HL-60 (cell line): ENCODE measurements around the gene ADSS1.

Source experiments
- DNase-seq, 2 experiments: peaks; one replicate each; pipeline ENCODE4 v3.0.0-alpha.2; 2010 to 2020; ENCODE audit warnings: low read depth in 1 of 2, low spot score in 1 of 2
- H3K27ac ChIP-seq: fragments of 250-450 bp; sonication (Bioruptor Pico); replicated peaks from 2 replicates; pipeline ENCODE4 v1.5.1; 2020; ENCODE audit warnings: mild to moderate bottlenecking, moderate library complexity
- H3K27me3 ChIP-seq: fragments of 250-450 bp; sonication (Bioruptor Pico); 2 replicates; pipeline ENCODE4 v1.5.1; 2021; ENCODE audit warnings: mild to moderate bottlenecking, moderate library complexity; ENCODE audit not compliant: insufficient read depth, poor library complexity, severe bottlenecking
- H3K4me3 ChIP-seq: replicated peaks from 2 replicates; pipeline ENCODE4 v1.5.1; 2011; ENCODE audit warnings: mild to moderate bottlenecking, control low read depth, low read length; ENCODE audit not compliant: insufficient read depth
- GABPA ChIP-seq: IDR thresholded peaks from 2 replicates; pipeline ENCODE4 v1.6.1; 2012; ENCODE audit warnings: low read depth
- POLR2AphosphoS5 ChIP-seq: IDR thresholded peaks from 2 replicates; pipeline ENCODE4 v1.6.1; 2012; ENCODE audit warnings: low read depth
- REST ChIP-seq: IDR thresholded peaks from 2 replicates; pipeline ENCODE4 v1.6.1; 2012; ENCODE audit warnings: low read depth; ENCODE audit not compliant: insufficient replicate concordance
- SPI1 ChIP-seq: IDR thresholded peaks from 2 replicates; pipeline ENCODE4 v1.6.1; 2012; ENCODE audit warnings: low read depth, mild to moderate bottlenecking, borderline replicate concordance
- TF ChIP-seq, protein P1 (sequence below): IDR thresholded peaks from one replicate; pipeline ENCODE4 v1.5.1; 2011; ENCODE audit warnings: low read length, control low read depth, inconsistent platforms; ENCODE audit not compliant: insufficient read depth

ADSS1 gene

GRCh38 chr14:104697892-104698583 is 26.0 kb upstream of the ADSS1 start:
- H3K4me3 ChIP-seq: no peak overlapping the region
- no peak for TF ChIP-seq REST
- no peaks in the 10 kb centered on the region for H3K27me3 ChIP-seq
- no peak overlapping the region for H3K27ac ChIP-seq
- DNase-seq: no peak

- no peak for DNase-seq
- Histone ChIP-seq H3K27ac (no peak overlapping the region), H3K27me3 (no peaks in the 10 kb centered on the region), H3K4me3 (no peak overlapping the region)
- TF ChIP-seq POLR2AphosphoS5 (no peak), SPI1 (no peak), REST (no peak), GABPA (no peak)
- TF ChIP-seq, protein P1, sequence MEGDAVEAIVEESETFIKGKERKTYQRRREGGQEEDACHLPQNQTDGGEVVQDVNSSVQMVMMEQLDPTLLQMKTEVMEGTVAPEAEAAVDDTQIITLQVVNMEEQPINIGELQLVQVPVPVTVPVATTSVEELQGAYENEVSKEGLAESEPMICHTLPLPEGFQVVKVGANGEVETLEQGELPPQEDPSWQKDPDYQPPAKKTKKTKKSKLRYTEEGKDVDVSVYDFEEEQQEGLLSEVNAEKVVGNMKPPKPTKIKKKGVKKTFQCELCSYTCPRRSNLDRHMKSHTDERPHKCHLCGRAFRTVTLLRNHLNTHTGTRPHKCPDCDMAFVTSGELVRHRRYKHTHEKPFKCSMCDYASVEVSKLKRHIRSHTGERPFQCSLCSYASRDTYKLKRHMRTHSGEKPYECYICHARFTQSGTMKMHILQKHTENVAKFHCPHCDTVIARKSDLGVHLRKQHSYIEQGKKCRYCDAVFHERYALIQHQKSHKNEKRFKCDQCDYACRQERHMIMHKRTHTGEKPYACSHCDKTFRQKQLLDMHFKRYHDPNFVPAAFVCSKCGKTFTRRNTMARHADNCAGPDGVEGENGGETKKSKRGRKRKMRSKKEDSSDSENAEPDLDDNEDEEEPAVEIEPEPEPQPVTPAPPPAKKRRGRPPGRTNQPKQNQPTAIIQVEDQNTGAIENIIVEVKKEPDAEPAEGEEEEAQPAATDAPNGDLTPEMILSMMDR: no peak
These were observed 25.2 kb upstream of the ADSS1 start for GRCh38 chr14:104698688-104699425.

DNA sequence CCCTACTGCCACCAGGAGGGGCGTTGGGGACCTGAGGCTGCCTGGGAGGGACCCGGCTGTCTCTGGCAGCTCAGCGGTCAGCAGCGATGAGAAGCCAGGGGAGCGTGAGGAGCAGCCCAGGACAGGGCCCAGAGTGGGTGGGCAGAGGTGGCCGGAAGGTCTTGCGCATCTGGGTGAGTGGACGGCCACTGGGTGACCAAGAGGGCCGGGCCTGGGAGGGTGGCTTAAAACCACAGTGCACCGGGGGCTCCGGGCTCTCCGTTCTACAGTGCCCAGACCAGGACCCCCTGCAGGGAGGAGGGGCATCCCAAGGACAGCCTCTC is 24.6 kb upstream of the ADSS1 start:
- no peak for DNase-seq
- Histone ChIP-seq H3K27me3 (no peaks in the 10 kb centered on the region), H3K4me3 (no peak overlapping the region), H3K27ac (no peak overlapping the region)
- TF ChIP-seq REST: no peak
- no peak for TF ChIP-seq SPI1
- TF ChIP-seq POLR2AphosphoS5: no peak
- TF ChIP-seq, protein P1: no peak
- TF ChIP-seq GABPA: no peak
